K562 (cell line): ENCODE measurements around the gene ERP27.

ENCODE experiments used
- CEBPB ChIP-seq: fragments of 450-650 bp; IDR thresholded peaks from 2 replicates; pipeline ENCODE4 v1.6.1; 2016; ENCODE audit warnings: missing genetic modification characterization, missing compliant biosample characterization
- ELF1 ChIP-seq: fragments of 200-800 bp; sonication (Bioruptor generic); IDR thresholded peaks from 2 replicates; pipeline ENCODE4 v1.6.1; 2016; ENCODE audit warnings: missing genetic modification characterization, missing compliant biosample characterization
- ELF4 ChIP-seq: fragments of 450-650 bp; formaldehyde crosslinking; IDR thresholded peaks from 2 replicates; pipeline ENCODE4 v1.4.0; 2022; ENCODE audit warnings: missing genetic modification characterization
- ETS1 ChIP-seq: conservative IDR thresholded peaks from 2 replicates; pipeline ENCODE4 v1.6.1; 2011; ENCODE audit warnings: low read depth, mild to moderate bottlenecking, low read length; ENCODE audit not compliant: control insufficient read depth
- EZH2 ChIP-seq: IDR thresholded peaks from 2 replicates; pipeline ENCODE4 v1.6.1; 2012; ENCODE audit warnings: low read depth, mild to moderate bottlenecking, inconsistent platforms, low read length, borderline replicate concordance
- SREBF2 ChIP-seq: sonication (generic); formaldehyde crosslinking; IDR thresholded peaks from 2 replicates; pipeline ENCODE4 v1.4.0; 2020; ENCODE audit warnings: mild to moderate bottlenecking, missing genetic modification reagents
- YBX1 ChIP-seq: fragments of 450-650 bp; IDR thresholded peaks from 2 replicates; pipeline ENCODE4 v1.7.1; 2016; ENCODE audit warnings: mild to moderate bottlenecking
- ZNF146 ChIP-seq: IDR thresholded peaks from one replicate; pipeline ENCODE4 v1.6.1; 2018; ENCODE audit warnings: missing compliant biosample characterization; ENCODE audit not compliant: unreplicated experiment
- ZNF444 ChIP-seq: fragments of 250-450 bp; sonication (Bioruptor Pico); IDR thresholded peaks from 2 replicates; pipeline ENCODE4 v1.4.0; 2020; ENCODE audit warnings: mild to moderate bottlenecking, moderate library complexity
- TF ChIP-seq, protein P1 (sequence below), 3 experiments: IDR thresholded peaks in 2 of 3; conservative IDR thresholded peaks in 1 of 3; 2 replicates each; pipeline ENCODE4 v1.5.1; 2011 to 2012; ENCODE audit warnings: low read length in 3 of 3, mild to moderate bottlenecking in 3 of 3, control low read depth in 2 of 3, improper control_type of control experiment in 1 of 3, inconsistent platforms in 1 of 3, low read depth in 1 of 3, mixed read lengths in 1 of 3, moderate library complexity in 1 of 3; ENCODE audit not compliant: insufficient read depth in 2 of 3

- TF ChIP-seq CEBPB (tag) (peak; percentile 24; the same call in 1 of the 2 replicates), ZNF146 (no peak), SREBF2 (CRISPR knock-in tag) (no peak), ELF1 (no peak), ETS1 (no peak), EZH2 (no peak), YBX1 (no peak), ZNF444 (CRISPR knock-in tag) (no peak), ELF4 (CRISPR knock-in tag) (no peak)
- TF ChIP-seq, protein P1, sequence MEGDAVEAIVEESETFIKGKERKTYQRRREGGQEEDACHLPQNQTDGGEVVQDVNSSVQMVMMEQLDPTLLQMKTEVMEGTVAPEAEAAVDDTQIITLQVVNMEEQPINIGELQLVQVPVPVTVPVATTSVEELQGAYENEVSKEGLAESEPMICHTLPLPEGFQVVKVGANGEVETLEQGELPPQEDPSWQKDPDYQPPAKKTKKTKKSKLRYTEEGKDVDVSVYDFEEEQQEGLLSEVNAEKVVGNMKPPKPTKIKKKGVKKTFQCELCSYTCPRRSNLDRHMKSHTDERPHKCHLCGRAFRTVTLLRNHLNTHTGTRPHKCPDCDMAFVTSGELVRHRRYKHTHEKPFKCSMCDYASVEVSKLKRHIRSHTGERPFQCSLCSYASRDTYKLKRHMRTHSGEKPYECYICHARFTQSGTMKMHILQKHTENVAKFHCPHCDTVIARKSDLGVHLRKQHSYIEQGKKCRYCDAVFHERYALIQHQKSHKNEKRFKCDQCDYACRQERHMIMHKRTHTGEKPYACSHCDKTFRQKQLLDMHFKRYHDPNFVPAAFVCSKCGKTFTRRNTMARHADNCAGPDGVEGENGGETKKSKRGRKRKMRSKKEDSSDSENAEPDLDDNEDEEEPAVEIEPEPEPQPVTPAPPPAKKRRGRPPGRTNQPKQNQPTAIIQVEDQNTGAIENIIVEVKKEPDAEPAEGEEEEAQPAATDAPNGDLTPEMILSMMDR (IDR thresholded peaks at IDR 0.05 in 2 of 3, conservative IDR thresholded peaks at IDR 0.05 in 1 of 3; ENCODE audit: insufficient read depth in 2 of 3, low read depth in 1 of 3, low read length in 3 of 3) = no peak
Measured at GRCh38 chr12:14896521-14897169, 41.7 kb downstream of the ERP27 start.
